Left kidney (tissue), 2 donors: ENCODE measurements around the gene CTH. TPM values are rescaled to one million over a fixed set of nuclear protein-coding genes. Genes with fewer than 3 reads are reported as not detected.
"Not testable (repeated sequence)": the region's sequence is repeated elsewhere in the genome, so short reads cannot be mapped to it uniquely, and the experiment has no call there.

Source experiments
- DNase-seq: peaks from one replicate; pipeline ENCODE4 v3.0.0-alpha.2; 2013
- polyA plus RNA-seq: library from polyadenylated mRNA; unstranded; fragments of 120-200 nt; gene quantifications from one replicate; pipeline ENCODE4 v1.2.1, GENCODE V29; 2013; ENCODE audit not compliant: insufficient read length

Gene CTH
- polyA plus RNA-seq, 1 donor, result 16.2 TPM

DNA sequence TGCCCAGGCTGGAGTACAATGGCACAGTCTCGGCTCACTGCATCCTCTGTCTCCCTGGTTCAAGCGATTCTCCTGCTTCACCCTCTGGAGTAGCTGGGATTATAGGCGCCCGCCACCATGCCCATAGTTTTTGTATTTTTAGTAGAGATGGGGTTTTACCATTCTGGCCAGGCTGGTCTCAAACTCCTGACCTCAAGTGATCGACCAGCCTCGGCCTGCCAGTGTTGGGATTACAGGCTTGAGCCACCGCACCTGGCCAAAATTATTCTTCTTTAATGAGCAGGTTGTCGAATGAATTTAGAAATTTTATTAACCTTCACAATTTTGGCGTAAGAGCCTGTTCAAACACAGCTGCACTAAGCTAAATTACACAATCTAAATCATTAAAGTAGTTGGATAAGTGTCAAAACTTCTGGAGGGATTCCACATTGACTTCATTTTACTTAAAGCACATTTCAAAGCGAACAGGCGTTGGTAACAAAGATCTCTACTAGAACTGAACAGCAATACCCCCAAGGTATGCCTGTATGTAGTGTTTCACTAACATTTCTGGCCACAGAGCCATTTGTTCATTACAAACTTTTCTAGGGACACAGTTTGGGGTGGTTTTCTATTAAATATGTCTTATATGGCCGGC, 5.2 kb upstream of the CTH start:
- DNase-seq, result no peak

- DNase-seq, result no peak
Observed at GRCh38 chr1:70409136-70409535, 1.9 kb upstream of the CTH start.

DNA sequence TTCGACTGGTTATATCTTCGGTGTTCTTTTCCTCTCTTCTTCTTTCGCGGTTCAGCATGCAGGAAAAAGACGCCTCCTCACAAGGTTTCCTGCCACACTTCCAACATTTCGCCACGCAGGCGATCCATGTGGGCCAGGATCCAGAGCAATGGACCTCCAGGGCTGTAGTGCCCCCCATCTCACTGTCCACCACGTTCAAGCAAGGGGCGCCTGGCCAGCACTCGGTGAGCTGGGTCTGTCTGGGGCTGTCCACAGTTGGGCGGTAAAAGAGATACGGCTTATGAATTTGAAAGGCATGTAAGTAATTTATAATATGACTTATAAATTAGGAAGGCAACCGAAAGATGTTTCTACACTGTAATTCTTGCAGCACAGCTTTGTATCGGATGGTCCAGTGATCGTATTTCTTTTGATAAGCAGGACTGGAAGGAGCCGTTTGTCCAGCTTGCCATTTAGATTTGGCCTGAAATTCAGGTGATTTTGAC, 334 bp downstream of the CTH start:
- no peak for DNase-seq

DNA sequence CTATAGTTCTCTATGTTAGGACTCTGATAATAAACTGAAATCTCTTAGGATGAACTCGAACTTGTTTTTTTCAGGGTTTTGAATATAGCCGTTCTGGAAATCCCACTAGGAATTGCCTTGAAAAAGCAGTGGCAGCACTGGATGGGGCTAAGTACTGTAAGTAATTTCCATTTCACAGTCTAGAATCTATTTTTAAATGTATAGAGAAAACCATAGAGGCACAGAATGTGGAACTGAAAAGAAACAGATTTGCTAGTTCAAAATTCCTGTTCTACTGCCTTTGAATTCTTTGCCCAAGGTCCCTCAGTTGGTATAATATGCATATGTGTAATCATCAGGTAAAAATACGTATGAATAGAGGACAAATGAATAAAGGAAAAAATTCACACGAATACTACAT, 4.8 kb downstream of the CTH start:
- DNase-seq, result no peak

- DNase-seq, result not testable (repeated sequence)
Observed at GRCh38 chr1:70418973-70419734, 8.1 kb downstream of the CTH start.

DNA sequence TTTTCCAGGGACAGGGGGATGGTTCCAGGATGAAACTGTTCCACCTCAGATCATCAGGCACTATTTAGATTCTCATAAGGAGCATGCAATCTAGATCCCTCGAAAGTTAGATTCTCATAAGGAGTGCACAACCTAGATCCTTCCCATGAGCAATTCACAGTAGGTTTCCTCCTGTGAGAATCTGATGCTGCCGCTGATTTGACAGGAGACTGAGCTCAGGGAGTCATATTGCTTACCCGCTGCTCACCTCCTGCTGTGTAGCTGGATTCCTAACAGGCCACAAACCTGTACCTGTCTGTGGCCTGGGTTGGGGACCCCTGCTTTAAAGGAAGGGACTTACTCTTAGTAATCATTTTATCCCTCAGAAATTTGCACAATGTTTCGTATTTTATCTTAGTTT, 9.3 kb downstream of the CTH start:
- DNase-seq, result no peak

- DNase-seq, result no peak
Observed at GRCh38 chr1:70426154-70427131, 15.4 kb downstream of the CTH start.

DNA sequence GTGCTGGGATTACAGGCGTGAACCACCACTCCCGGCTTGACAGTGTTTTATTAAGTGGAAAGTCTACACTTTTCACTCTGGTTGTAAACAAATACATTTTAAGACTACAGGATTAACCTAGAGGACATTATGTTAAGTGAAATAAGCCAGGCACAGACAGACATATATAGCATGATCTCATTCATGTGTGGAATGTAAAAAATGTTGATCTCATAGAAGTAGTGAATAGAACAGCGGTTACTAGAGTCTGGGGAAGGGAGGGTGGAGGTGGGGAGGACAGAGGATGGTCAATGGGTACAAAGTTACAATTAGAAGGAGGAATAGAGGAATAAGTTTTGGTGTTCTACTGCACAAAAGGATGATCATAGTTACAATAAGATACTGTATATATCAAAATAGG, 16.9 kb downstream of the CTH start:
- DNase-seq, result no peak

DNA sequence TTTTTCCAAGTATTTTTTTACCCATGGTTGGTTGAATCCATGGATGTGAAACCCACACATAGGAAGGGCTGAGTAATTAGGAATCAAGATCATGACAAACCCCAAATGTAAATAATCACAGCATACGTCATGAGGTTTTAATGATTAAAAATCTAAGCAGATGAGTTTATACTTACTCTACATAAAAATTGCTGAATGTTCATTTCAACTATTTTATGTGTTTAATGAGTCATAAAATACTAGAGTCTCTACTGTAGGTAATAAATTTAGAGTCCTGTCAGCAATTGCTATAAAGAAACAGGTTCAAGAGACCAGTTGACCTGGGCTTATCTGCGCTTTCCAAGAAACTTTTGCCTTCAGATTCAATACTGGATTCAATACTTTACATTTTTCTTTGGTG, 18.2 kb downstream of the CTH start:
- no peak for DNase-seq

- DNase-seq, result no peak
Observed at GRCh38 chr1:70429757-70430156, 18.7 kb downstream of the CTH start.

DNA sequence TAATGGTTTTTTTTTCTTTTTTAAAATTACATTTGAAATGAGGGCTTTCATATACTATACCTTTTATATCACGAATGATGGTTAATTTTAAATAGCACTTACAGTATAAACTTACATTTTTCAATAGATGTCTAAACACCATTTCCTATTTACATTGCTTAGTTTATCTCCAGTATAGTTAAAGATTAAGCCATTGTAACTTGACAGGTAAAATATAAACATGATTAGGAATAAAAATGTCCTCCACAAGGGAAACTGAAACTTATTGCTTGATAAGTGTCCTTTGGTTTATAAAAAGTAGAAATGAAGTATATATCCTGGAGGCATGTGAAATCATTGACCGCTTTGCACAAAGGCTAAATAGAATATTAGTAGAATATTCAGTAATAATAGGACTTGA, 20.2 kb downstream of the CTH start:
- no peak for DNase-seq

DNA sequence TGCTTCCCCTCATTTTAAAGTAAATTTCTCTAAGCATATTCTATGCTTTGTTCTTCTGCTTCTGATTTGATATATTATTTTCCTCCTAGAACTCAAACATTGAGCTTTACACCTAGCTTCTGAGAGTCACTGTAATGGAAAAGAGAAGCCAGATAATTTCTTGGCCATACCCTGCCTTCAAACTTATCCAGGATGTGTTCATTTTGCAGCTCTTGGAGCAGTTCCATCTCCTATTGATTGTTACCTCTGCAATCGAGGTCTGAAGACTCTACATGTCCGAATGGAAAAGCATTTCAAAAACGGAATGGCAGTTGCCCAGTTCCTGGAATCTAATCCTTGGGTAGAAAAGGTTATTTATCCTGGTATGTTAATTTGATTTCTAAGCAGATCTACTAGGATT, 20.8 kb downstream of the CTH start:
- DNase-seq, result no peak

DNA sequence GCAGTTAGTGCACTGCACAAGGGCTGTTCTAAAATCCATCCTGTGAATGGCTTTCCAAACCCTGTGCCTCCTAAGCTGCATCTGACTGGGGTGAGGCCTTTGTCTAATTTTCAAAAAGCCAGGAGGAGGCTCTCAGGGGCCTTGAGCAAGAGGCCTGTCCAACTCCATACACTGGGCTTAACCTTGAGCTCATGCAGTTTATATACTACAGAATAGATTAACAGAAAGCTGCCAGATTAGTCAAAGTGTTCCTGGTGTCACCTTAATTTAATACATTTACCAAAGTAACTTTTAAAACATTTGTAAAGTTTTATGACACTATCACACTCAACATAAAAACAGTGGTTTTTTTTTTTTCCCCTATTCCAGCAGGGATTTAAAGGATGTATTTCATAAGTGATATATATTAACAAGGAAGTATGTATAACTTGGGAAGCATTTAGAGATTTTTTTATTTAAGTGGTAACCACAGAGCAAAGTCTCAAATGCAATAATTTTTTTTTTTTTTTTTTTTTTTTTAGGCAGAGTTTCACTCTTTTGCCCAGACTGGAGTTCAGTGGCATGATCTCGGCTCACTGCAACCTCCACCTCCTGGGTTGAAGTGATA, 23.3 kb downstream of the CTH start:
- no peak for DNase-seq

DNA sequence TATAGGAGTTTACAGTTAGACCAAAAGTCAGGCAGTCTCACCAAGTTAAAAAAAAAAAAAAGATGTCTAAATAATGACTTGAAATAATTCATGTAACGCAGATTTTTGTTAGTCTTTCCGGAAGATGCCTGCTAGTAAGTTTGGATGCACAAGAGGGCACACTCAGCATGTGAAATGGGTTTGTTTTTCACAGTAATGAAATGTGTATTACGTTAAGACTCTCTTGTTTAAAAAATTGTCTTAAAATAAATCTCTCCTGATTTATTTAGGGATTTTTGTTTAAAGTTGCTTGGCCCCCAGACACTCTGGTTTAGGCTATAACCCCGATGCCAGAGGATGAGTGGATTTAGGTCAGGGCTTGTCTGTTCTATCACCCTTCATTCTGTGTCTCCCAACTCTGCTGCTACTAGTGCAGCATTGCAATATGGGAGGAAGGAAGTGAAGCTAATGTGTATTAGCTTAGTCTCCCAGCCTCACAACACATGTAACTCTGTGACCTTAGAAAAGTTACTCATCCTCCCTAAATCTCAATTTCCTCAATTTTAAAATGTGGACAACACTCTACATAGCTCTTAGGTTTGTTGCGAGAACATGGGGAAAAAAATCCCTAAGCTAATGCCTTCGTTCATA, 25.7 kb downstream of the CTH start:
- DNase-seq, result no peak

DNA sequence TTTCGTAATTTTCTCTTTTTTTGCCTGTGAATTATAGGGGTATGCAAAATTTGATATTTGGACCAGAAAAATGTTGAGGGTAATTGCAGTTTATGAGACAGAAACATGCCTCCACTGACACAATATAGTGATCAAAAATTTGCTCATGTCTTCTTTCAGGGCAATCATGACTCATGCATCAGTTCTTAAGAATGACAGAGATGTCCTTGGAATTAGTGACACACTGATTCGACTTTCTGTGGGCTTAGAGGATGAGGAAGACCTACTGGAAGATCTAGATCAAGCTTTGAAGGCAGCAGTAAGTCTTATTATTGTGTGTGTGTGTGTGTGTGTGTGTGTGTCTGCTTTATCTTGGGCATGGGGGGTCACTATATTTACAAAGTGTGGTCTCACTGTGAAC, 27.5 kb downstream of the CTH start:
- DNase-seq, result no peak

GRCh38 chr1:70440642-70441391, 29.7 kb downstream of the CTH start:
- DNase-seq, result no peak

DNA sequence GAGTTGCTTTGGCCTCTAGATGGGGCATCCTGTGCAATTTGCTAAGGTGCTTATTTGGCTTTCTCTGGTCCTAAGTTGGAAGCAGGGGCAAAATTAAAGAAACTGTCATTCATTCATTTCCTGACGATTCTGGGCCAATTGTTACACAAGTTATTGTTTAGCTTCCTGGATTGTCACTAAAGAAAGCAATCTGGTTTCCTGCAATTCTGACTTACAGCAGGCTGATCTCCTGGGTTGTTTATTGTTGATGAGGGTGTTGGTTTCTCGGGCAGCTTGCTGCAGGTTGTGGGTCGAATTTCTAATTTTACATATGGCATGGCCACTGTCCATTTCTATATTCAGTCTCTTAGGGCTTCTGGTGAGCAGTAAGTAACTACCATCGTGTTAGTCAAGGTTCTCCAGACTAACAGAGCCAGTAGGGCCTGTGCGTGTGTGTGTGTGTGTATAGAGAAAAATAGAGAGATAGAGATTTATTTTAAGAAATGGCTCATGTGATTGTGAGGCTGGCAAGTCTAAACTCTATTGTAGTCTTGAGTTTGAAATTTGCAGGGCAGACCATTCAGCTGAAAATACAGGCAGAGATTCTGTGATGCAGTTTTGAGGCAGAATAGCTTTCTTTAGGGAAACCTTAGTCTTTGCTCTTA, 30.4 kb downstream of the CTH start:
- DNase-seq, result no peak

- no peak for DNase-seq
Observed at GRCh38 chr1:70442490-70442889, 31.4 kb downstream of the CTH start.

- DNase-seq, result no peak
Observed at GRCh38 chr1:70443739-70444138, 32.7 kb downstream of the CTH start.

DNA sequence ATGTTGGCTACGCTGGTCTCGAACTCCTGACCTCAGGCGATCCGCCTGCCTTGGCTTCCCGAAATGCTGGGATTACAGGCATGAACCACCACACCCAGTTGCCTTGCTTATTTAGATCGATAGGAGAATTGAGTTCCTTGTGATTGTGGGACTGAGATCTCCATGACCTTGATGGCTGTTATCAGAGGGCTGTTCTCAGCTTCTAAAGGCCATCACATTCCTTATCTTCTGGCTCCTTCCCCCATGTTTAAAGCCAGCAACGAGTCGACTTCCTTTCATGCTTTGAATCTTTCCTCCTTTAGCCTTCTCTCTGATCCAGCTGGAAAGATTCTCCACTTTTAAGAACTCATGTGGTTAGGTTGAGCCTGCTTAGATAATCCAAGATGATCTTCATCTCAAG, 38.0 kb downstream of the CTH start:
- no peak for DNase-seq
